DND-41 (cell line): ENCODE results near the gene WFIKKN1.

Experiments used
- CTCF ChIP-seq: IDR thresholded peaks from 2 replicates; pipeline ENCODE4 v1.5.1; 2012; ENCODE audit warnings: borderline replicate concordance, low read length, moderate library complexity, mild to moderate bottlenecking; ENCODE audit not compliant: poor library complexity, severe bottlenecking; ENCODE audit errors: extremely low read depth
- EZH2 ChIP-seq: IDR thresholded peaks from 3 replicates; pipeline ENCODE4 v1.6.1; 2012; ENCODE audit warnings: borderline replicate concordance, low read depth, mild to moderate bottlenecking, moderate library complexity, low read length, inconsistent platforms; ENCODE audit not compliant: severe bottlenecking

DNA sequence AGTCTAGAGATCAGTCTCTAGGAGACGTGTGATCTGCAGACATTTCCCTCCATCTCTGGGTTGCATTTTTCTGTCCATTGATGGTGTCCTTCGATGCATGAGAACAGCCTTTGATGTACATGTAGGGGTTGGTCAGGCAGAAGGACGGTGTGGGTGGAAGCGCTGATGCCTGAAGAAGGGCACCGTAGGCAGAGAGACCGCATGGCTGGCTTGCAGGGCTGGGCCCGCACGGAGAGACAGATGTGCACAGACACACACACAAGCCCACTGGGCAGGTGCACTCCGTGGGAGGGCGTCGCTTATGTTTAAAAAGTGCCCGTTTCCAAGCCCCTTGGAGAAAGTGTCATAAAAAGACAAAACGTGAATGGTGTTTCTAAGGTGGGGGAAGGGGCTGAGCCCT lies 15.7 kb upstream of the WFIKKN1 start:
- TF ChIP-seq CTCF, result no peak
- no peak for TF ChIP-seq EZH2
